DMS79 treated with DMSO at 0.1 percent for 48 hours (cell line): Measurements from ENCODE around the gene TSPAN14.

Source experiments
- DNase-seq: peaks from one replicate; lab custom pipeline; 2025; lab: John Stamatoyannopoulos, UW

TSPAN14 gene

GRCh38 chr10:80421707-80422536, 32.2 kb upstream of the TSPAN14 start:
- DNase-seq, result no peak

GRCh38 chr10:80425901-80426300, 28.2 kb upstream of the TSPAN14 start:
- DNase-seq, result no peak

GRCh38 chr10:80427541-80427940, 26.6 kb upstream of the TSPAN14 start:
- no peak for DNase-seq

- no peak for DNase-seq
Measured at GRCh38 chr10:80429521-80429973, 24.6 kb upstream of the TSPAN14 start.

- no peak for DNase-seq
Measured at GRCh38 chr10:80433134-80433533, 21.0 kb upstream of the TSPAN14 start.

GRCh38 chr10:80436446-80437098, 17.5 kb upstream of the TSPAN14 start:
- DNase-seq, result no peak

GRCh38 chr10:80437227-80437626, 16.9 kb upstream of the TSPAN14 start:
- DNase-seq, result no peak

GRCh38 chr10:80441831-80442230, 12.3 kb upstream of the TSPAN14 start:
- no peak for DNase-seq

- DNase-seq, result no peak
Measured at GRCh38 chr10:80442879-80443278, 11.2 kb upstream of the TSPAN14 start.

GRCh38 chr10:80443531-80443974, 10.6 kb upstream of the TSPAN14 start:
- no peak for DNase-seq

GRCh38 chr10:80444124-80444523, 10.0 kb upstream of the TSPAN14 start:
- no peak for DNase-seq

GRCh38 chr10:80444646-80445319, 9.3 kb upstream of the TSPAN14 start:
- no peak for DNase-seq

GRCh38 chr10:80447436-80448190, 6.5 kb upstream of the TSPAN14 start:
- no peak for DNase-seq

GRCh38 chr10:80448209-80448942, 5.7 kb upstream of the TSPAN14 start:
- DNase-seq, result no peak

GRCh38 chr10:80449520-80449919, 4.6 kb upstream of the TSPAN14 start:
- DNase-seq, result no peak

GRCh38 chr10:80451132-80451531, 3.0 kb upstream of the TSPAN14 start:
- DNase-seq, result no peak

- no peak for DNase-seq
Measured at GRCh38 chr10:80452069-80452468, 2.0 kb upstream of the TSPAN14 start.

GRCh38 chr10:80452640-80453039, 1.5 kb upstream of the TSPAN14 start:
- no peak for DNase-seq

GRCh38 chr10:80453056-80453841, 861 bp upstream of the TSPAN14 start:
- DNase-seq, result no peak
